ENCODE data around the gene NAA38. TPM values are rescaled to one million over a fixed set of nuclear protein-coding genes. Genes with fewer than 3 reads are reported as not detected.

NAA38 gene
- total RNA-seq, 1 donor from 2014 or later = 108 TPM

GRCh38 chr17:7838090-7839075, 19.0 kb downstream of the NAA38 start:
- TF ChIP-seq CTCF (conservative IDR thresholded peaks at IDR 0.05; ENCODE audit: low read depth, low read length) = no peak
- H3K4me3 ChIP-seq (ENCODE audit: low read depth, low read length) = peak overlapping the region; percentile 91
- no peak for DNase-seq (ENCODE audit: low read depth)

- DNase-seq (ENCODE audit: low read depth) = no peak
- H3K4me3 ChIP-seq (ENCODE audit: low read depth, low read length) = peak overlapping the region; percentile 91
- no peak for TF ChIP-seq CTCF (conservative IDR thresholded peaks at IDR 0.05; ENCODE audit: low read depth, low read length)
Measured at GRCh38 chr17:7837408-7838088, 19.8 kb downstream of the NAA38 start.

- TF ChIP-seq CTCF (conservative IDR thresholded peaks at IDR 0.05; ENCODE audit: low read depth, low read length) = no peak
Measured at GRCh38 chr17:7836596-7837407, 20.6 kb downstream of the NAA38 start.

GRCh38 chr17:7835814-7836595, 21.4 kb downstream of the NAA38 start:
- TF ChIP-seq CTCF (conservative IDR thresholded peaks at IDR 0.05; ENCODE audit: low read depth, low read length) = no peak
- no peak for DNase-seq (ENCODE audit: low read depth)
- peak overlapping the region; percentile 91 for H3K4me3 ChIP-seq (ENCODE audit: low read depth, low read length)

More at GRCh38 chr17:7836596-7837407, 20.6 kb downstream of the NAA38 start:
- peak overlapping the region; percentile 91 for H3K4me3 ChIP-seq (ENCODE audit: low read depth, low read length)
- DNase-seq (ENCODE audit: low read depth) = no peak

- H3K4me3 ChIP-seq (ENCODE audit: low read depth, low read length) = peak overlapping the region; percentile 91
- TF ChIP-seq CTCF (conservative IDR thresholded peaks at IDR 0.05; ENCODE audit: low read depth, low read length) = peak; percentile 78
- DNase-seq (ENCODE audit: low read depth) = no peak
Measured at GRCh38 chr17:7834957-7835813, 22.2 kb downstream of the NAA38 start.

All from epithelial cell of proximal tubule (primary cell).